ENCODE data around the gene LRRFIP2.

Gene LRRFIP2

DNA sequence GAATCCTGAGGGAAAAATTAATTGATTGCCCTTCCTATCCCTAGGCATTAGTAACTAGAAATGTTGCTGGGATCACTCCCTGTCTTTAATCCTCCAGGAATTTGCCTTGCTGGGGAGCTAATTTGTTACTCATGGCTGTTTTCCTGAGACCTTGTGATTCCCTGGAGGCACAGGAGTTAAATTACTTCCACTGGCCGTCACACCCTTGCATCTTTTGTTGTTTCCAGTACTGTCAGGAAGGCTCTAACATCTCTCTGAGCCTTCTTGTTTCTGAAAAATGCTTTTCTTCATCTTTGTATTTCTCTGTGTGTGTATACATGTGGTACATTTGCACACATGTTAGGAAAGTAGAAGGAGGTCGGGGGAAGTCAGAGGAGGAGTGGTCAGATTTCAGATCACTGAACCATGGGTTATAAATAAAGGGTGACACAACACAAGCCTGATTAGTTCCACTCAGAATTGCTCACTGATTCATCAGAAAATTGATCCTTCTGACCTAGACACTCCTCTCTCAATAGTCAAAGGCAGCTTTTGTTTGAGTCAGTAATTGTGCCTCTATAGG lies 23.5 kb upstream of the LRRFIP2 start:
- Histone ChIP-seq H3K27ac (replicated peaks) (no peak overlapping the region), H3K4me3 (replicated peaks; ENCODE audit: insufficient read depth, low read length) (no peak overlapping the region), H3K27me3 (ENCODE audit: insufficient read depth, poor library complexity, severe bottlenecking) (no peaks in the 10 kb centered on the region)
- no peak for DNase-seq (ENCODE audit: low read depth in 1 of 2, low spot score in 1 of 2)
- TF ChIP-seq SPI1 (IDR thresholded peaks at IDR 0.05; ENCODE audit: borderline replicate concordance, low read depth) (no peak), GABPA (IDR thresholded peaks at IDR 0.05; ENCODE audit: low read depth) (no peak), POLR2AphosphoS5 (IDR thresholded peaks at IDR 0.05; ENCODE audit: low read depth) (no peak)
- TF ChIP-seq, protein P1, sequence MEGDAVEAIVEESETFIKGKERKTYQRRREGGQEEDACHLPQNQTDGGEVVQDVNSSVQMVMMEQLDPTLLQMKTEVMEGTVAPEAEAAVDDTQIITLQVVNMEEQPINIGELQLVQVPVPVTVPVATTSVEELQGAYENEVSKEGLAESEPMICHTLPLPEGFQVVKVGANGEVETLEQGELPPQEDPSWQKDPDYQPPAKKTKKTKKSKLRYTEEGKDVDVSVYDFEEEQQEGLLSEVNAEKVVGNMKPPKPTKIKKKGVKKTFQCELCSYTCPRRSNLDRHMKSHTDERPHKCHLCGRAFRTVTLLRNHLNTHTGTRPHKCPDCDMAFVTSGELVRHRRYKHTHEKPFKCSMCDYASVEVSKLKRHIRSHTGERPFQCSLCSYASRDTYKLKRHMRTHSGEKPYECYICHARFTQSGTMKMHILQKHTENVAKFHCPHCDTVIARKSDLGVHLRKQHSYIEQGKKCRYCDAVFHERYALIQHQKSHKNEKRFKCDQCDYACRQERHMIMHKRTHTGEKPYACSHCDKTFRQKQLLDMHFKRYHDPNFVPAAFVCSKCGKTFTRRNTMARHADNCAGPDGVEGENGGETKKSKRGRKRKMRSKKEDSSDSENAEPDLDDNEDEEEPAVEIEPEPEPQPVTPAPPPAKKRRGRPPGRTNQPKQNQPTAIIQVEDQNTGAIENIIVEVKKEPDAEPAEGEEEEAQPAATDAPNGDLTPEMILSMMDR (IDR thresholded peaks at IDR 0.05; ENCODE audit: insufficient read depth, low read length): no peak

DNA sequence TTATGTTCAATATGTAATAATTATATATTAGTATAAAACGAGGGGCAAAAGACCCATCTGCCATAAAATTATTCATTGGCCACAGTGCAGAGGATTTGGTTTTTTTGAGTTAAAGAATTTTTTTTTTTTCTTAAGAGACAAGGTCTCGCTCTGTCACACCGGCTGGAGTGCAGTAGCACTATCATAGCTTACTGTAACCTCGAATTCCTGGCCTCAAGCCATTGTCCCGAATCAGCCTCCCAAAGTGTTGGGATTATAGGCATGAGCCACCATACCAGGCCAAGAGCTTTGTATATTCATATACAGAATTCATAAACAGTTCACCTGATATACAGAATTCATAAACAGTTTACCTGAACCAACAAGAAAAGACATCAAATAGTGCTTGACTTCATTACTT lies 20.2 kb upstream of the LRRFIP2 start:
- no peak for DNase-seq (ENCODE audit: low read depth in 1 of 2, low spot score in 1 of 2)
- H3K27me3 ChIP-seq (ENCODE audit: insufficient read depth, poor library complexity, severe bottlenecking): no peaks in the 10 kb centered on the region

DNA sequence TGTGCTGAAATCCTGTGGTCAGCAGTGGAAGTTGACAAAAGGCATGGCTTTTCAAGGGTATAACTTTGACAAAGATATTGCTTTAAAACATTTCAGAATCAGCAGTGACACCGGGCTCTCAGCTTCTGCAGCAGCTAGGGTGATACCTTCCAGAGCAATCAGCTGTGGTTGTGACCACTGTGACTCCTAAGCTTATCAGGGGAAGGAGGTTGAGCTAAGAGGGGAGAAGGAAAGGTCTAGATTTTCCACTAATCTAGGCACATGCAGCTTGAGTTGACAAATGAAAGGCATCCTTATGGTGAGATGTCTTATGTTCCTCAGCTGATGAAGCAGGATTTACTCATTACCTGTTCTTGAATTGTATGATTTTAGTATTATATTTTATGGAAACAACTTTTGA lies 16.3 kb upstream of the LRRFIP2 start:
- no peak overlapping the region for H3K27ac ChIP-seq (replicated peaks)
- TF ChIP-seq GABPA (IDR thresholded peaks at IDR 0.05; ENCODE audit: low read depth): no peak
- no peaks in the 10 kb centered on the region for H3K27me3 ChIP-seq (ENCODE audit: insufficient read depth, poor library complexity, severe bottlenecking)
- no peak for DNase-seq (ENCODE audit: low read depth in 1 of 2, low spot score in 1 of 2)
- H3K4me3 ChIP-seq (replicated peaks; ENCODE audit: insufficient read depth, low read length): no peak overlapping the region

More for the DNA sequence above, 20.2 kb upstream of the LRRFIP2 start:
- TF ChIP-seq, protein P1 (IDR thresholded peaks at IDR 0.05; ENCODE audit: insufficient read depth, low read length): no peak
- TF ChIP-seq GABPA (IDR thresholded peaks at IDR 0.05; ENCODE audit: low read depth): no peak
- no peak for TF ChIP-seq POLR2AphosphoS5 (IDR thresholded peaks at IDR 0.05; ENCODE audit: low read depth)
- TF ChIP-seq, protein P2, sequence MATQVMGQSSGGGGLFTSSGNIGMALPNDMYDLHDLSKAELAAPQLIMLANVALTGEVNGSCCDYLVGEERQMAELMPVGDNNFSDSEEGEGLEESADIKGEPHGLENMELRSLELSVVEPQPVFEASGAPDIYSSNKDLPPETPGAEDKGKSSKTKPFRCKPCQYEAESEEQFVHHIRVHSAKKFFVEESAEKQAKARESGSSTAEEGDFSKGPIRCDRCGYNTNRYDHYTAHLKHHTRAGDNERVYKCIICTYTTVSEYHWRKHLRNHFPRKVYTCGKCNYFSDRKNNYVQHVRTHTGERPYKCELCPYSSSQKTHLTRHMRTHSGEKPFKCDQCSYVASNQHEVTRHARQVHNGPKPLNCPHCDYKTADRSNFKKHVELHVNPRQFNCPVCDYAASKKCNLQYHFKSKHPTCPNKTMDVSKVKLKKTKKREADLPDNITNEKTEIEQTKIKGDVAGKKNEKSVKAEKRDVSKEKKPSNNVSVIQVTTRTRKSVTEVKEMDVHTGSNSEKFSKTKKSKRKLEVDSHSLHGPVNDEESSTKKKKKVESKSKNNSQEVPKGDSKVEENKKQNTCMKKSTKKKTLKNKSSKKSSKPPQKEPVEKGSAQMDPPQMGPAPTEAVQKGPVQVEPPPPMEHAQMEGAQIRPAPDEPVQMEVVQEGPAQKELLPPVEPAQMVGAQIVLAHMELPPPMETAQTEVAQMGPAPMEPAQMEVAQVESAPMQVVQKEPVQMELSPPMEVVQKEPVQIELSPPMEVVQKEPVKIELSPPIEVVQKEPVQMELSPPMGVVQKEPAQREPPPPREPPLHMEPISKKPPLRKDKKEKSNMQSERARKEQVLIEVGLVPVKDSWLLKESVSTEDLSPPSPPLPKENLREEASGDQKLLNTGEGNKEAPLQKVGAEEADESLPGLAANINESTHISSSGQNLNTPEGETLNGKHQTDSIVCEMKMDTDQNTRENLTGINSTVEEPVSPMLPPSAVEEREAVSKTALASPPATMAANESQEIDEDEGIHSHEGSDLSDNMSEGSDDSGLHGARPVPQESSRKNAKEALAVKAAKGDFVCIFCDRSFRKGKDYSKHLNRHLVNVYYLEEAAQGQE (IDR thresholded peaks at IDR 0.05; ENCODE audit: insufficient replicate concordance, low read depth): no peak
- no peak for TF ChIP-seq SPI1 (IDR thresholded peaks at IDR 0.05; ENCODE audit: borderline replicate concordance, low read depth)
- Histone ChIP-seq H3K4me3 (replicated peaks; ENCODE audit: insufficient read depth, low read length) (no peak overlapping the region), H3K27ac (replicated peaks) (no peak overlapping the region)

DNA sequence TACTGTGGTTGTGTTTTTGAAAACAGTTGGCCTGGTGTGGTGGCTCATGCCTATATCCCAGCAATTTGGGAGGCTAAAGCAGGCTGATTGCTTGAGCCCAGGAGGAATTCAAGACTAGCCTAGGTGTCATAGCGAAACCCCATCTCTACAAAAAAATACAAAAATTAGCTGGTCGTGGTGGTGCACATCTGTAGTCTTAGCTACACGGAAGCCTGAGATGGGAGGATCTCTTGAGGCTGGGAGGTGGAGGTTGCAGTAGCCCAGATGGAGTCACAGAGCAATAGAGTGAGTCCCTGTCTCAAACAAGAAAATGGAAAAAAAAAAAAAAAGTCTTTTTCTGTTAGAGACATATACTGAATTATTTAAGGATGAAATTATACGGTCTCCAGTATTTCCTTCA lies 14.7 kb upstream of the LRRFIP2 start:
- no peak for DNase-seq (ENCODE audit: low read depth in 1 of 2, low spot score in 1 of 2)
- H3K4me3 ChIP-seq (replicated peaks; ENCODE audit: insufficient read depth, low read length): no peak overlapping the region
- H3K27me3 ChIP-seq (ENCODE audit: insufficient read depth, poor library complexity, severe bottlenecking): no peaks in the 10 kb centered on the region
- no peak overlapping the region for H3K27ac ChIP-seq (replicated peaks)
- TF ChIP-seq, protein P1 (IDR thresholded peaks at IDR 0.05; ENCODE audit: insufficient read depth, low read length): no peak
- TF ChIP-seq, protein P2 (IDR thresholded peaks at IDR 0.05; ENCODE audit: insufficient replicate concordance, low read depth): no peak

All from HL-60 (cell line).